ENCODE measurements around the gene OSBPL1A. TPM values are rescaled to one million over a fixed set of nuclear protein-coding genes. Genes with fewer than 3 reads are reported as not detected.

The OSBPL1A gene
- total RNA-seq, 4 donors from 2014 or later = 16.1 to 80.0 (median 61.4) TPM

GRCh38 chr18:24121625-24122024 lies 276.0 kb downstream of the OSBPL1A start:
- Histone ChIP-seq H3K27ac (no peak overlapping the region), H3K36me3 (peaks cover 0 to 3% (median 0%) of the 10 kb centered on the region in 4 donors), H3K4me3 (no peak overlapping the region), H3K9me3 (no peaks in the 10 kb centered on the region), H3K27me3 (no peaks in the 10 kb centered on the region), H3K4me1 (peaks cover 0 to 5% (median 2%) of the 10 kb centered on the region in 4 donors)
- no peak for TF ChIP-seq POLR2A (IDR thresholded peaks at IDR 0.05)
- TF ChIP-seq CTCF (IDR thresholded peaks at IDR 0.05) = no peak
- no peak for TF ChIP-seq EP300 (IDR thresholded peaks at IDR 0.05; ENCODE audit: low read depth)
- TF ChIP-seq POLR2AphosphoS5 (IDR thresholded peaks at IDR 0.05) = no peak
- intact Hi-C loops (cut with DNase I; ENCODE audit: low total_unique reads) = no loop called here
- no peak for DNase-seq
- in situ Hi-C loops (cut with MboI; ENCODE audit: low pct_ligation_motif_present in 1 of 4, low pct_unique_long_range_greater_than_20kb in 1 of 4, low sequenced_read_pairs in 3 of 4) = loop anchor here in 3 of 4 donors (25.0 kb wide), 2 partner anchors 309 to 484 kb away; no protein-coding TSS in a partner anchor
- 94 to 98% methylated on average over 2 of the region's 2 CpGs for WGBS, 2 donors (ENCODE audit: low coverage in 1 of 2)

GRCh38 chr18:24120676-24121075 lies 276.9 kb downstream of the OSBPL1A start:
- H3K4me3 ChIP-seq = no peak overlapping the region
- H3K4me1 ChIP-seq = no peaks in the 10 kb centered on the region
- TF ChIP-seq EP300 (IDR thresholded peaks at IDR 0.05; ENCODE audit: low read depth) (no peak), POLR2A (IDR thresholded peaks at IDR 0.05) (no peak), CTCF (IDR thresholded peaks at IDR 0.05) (no peak), POLR2AphosphoS5 (IDR thresholded peaks at IDR 0.05) (no peak)

DNA sequence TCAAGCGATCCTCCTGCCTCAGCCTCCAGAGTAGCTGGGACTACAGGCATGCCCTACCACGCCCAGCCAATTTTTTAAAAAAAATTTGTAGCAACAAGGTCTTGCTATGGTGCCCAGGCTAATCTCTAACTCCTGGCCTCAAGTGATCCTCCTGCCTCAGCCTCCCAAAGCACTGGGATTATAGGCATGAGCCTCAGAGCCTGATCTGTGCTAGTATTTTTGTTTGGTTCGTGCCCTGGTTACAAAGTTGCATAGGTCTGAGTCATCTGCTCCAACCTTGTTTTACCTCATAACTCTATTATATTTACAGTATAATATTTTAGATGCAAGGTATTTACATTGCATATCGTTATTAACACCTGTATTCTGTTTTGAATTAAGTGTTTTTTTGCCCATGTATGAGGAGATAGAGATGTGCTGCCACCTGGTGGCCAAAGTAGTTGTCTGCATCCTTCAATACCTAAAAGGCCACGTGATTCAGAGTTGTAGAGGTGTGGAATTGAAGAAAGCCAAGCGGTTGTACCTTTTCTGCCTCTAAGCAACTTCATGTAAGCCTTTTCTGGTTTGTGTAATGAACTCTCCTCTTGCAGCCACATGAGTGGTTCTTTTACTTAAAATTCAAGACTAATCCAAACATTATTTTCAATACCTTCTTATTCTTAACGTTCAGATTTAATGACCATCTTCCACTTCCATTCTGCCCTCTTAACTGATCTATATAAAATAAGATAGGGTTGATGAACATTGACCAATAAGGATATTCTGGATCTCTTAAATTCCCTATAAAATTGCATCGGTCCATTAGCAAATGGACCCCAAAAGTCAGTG lies 278.7 kb downstream of the OSBPL1A start:
- DNase-seq = peak; percentile 80
- 58 to 60% methylated on average over 6 to 8 of the region's 8 CpGs for WGBS, 2 donors (ENCODE audit: low coverage in 1 of 2)
- Histone ChIP-seq H3K36me3 (peaks cover 0 to 3% (median 0%) of the 10 kb centered on the region in 4 donors), H3K4me3 (no peak overlapping the region), H3K9me3 (no peaks in the 10 kb centered on the region), H3K4me1 (no peaks in the 10 kb centered on the region), H3K27me3 (no peaks in the 10 kb centered on the region), H3K27ac (no peak overlapping the region)
- TF ChIP-seq CTCF (IDR thresholded peaks at IDR 0.05) (peak; percentile 88 to 97 (median 93)), EP300 (IDR thresholded peaks at IDR 0.05; ENCODE audit: low read depth) (no peak)
- in situ Hi-C loops (cut with MboI; ENCODE audit: low pct_ligation_motif_present in 1 of 4, low pct_unique_long_range_greater_than_20kb in 1 of 4, low sequenced_read_pairs in 3 of 4) = loop anchor here in 3 of 4 donors (25.0 kb wide), 2 partner anchors 307 to 482 kb away; no protein-coding TSS in a partner anchor
- intact Hi-C loops (cut with DNase I; ENCODE audit: low total_unique reads) = no loop called here

More at GRCh38 chr18:24120676-24121075, 276.9 kb downstream of the OSBPL1A start:
- Histone ChIP-seq H3K27me3 (no peaks in the 10 kb centered on the region), H3K36me3 (peaks cover 0 to 3% (median 0%) of the 10 kb centered on the region in 4 donors), H3K27ac (no peak overlapping the region), H3K9me3 (no peaks in the 10 kb centered on the region)
- WGBS, 2 donors (ENCODE audit: low coverage in 1 of 2) = 94 to 95% methylated on average over 4 of the region's 4 CpGs
- intact Hi-C loops (cut with DNase I; ENCODE audit: low total_unique reads) = no loop called here
- DNase-seq = no peak
- in situ Hi-C loops (cut with MboI; ENCODE audit: low pct_ligation_motif_present in 1 of 4, low pct_unique_long_range_greater_than_20kb in 1 of 4, low sequenced_read_pairs in 3 of 4) = loop anchor here in 3 of 4 donors (25.0 kb wide), 2 partner anchors 308 to 483 kb away; no protein-coding TSS in a partner anchor

DNA sequence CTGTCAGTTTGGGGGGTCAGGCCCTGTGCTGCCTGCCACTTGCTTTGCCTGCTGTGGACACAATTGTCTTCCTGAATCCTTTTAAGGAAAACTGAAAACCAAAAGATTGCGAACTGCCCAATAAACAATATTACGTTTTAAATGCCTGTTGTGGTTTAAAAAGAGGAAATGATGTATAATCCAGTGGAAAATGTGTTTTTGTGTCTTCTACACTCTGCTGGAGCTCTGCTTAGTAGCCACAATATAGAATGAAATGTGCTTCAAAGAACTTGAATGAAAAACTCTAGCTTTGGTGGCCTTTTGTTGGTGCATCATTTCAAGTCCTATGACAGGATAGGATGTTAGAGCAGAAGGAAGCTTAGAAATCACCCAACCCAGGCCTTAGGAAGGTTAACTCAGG lies 282.0 kb downstream of the OSBPL1A start:
- no peak for DNase-seq
- Histone ChIP-seq H3K27ac (no peak overlapping the region), H3K4me3 (no peak overlapping the region), H3K36me3 (no peaks in the 10 kb centered on the region), H3K4me1 (no peaks in the 10 kb centered on the region), H3K9me3 (no peaks in the 10 kb centered on the region), H3K27me3 (no peaks in the 10 kb centered on the region)
- TF ChIP-seq POLR2A (IDR thresholded peaks at IDR 0.05) (no peak), POLR2AphosphoS5 (IDR thresholded peaks at IDR 0.05) (no peak), CTCF (IDR thresholded peaks at IDR 0.05) (no peak), EP300 (IDR thresholded peaks at IDR 0.05; ENCODE audit: low read depth) (no peak)
- intact Hi-C loops (cut with DNase I; ENCODE audit: low total_unique reads) = no loop called here
- in situ Hi-C loops (cut with MboI; ENCODE audit: low pct_ligation_motif_present in 1 of 4, low pct_unique_long_range_greater_than_20kb in 1 of 4, low sequenced_read_pairs in 3 of 4) = loop anchor here in 3 of 4 donors (25.0 kb wide), 2 partner anchors 303 to 478 kb away; no protein-coding TSS in a partner anchor
- WGBS, 2 donors (ENCODE audit: low coverage in 1 of 2) = 19 to 46% methylated on average over 2 of the region's 2 CpGs

All from transverse colon (tissue), 4 donors.